HG03354 (cell line): ENCODE data around the gene TEX29.

ENCODE experiments used
- ATAC-seq: cut with Tn5 transposase; IDR thresholded peaks from one replicate; pipeline ENCODE4 v1.9.1; 2021; ENCODE audit warnings: mild to moderate bottlenecking; ENCODE audit not compliant: unreplicated experiment, poor library complexity, severe bottlenecking

Gene TEX29

GRCh38 chr13:111337206-111337605, 16.8 kb downstream of the TEX29 start:
- ATAC-seq, result no peak

- ATAC-seq, result no peak
Observed at GRCh38 chr13:111337741-111338140, 17.3 kb downstream of the TEX29 start.

GRCh38 chr13:111338841-111339240, 18.4 kb downstream of the TEX29 start:
- no peak for ATAC-seq

- ATAC-seq, result no peak
Observed at GRCh38 chr13:111339366-111340143, 19.1 kb downstream of the TEX29 start.

- no peak for ATAC-seq
Observed at GRCh38 chr13:111341886-111342285, 21.4 kb downstream of the TEX29 start.

GRCh38 chr13:111342721-111343120, 22.3 kb downstream of the TEX29 start:
- ATAC-seq, result no peak

- ATAC-seq, result no peak
Observed at GRCh38 chr13:111343186-111343805, 22.9 kb downstream of the TEX29 start.

GRCh38 chr13:111344471-111345191, 24.2 kb downstream of the TEX29 start:
- no peak for ATAC-seq

- ATAC-seq, result no peak
Observed at GRCh38 chr13:111345682-111346081, 25.2 kb downstream of the TEX29 start.

- ATAC-seq, result no peak
Observed at GRCh38 chr13:111346101-111346680, 25.7 kb downstream of the TEX29 start.

GRCh38 chr13:111347438-111347837, 27.0 kb downstream of the TEX29 start:
- no peak for ATAC-seq

GRCh38 chr13:111353508-111353907, 33.1 kb downstream of the TEX29 start:
- no peak for ATAC-seq

- ATAC-seq, result no peak
Observed at GRCh38 chr13:111354789-111355188, 34.3 kb downstream of the TEX29 start.

- no peak for ATAC-seq
Observed at GRCh38 chr13:111356795-111357194, 36.4 kb downstream of the TEX29 start.

GRCh38 chr13:111359237-111359915, 38.9 kb downstream of the TEX29 start:
- no peak for ATAC-seq

- no peak for ATAC-seq
Observed at GRCh38 chr13:111359930-111360329, 39.5 kb downstream of the TEX29 start.

GRCh38 chr13:111360452-111360851, 40.0 kb downstream of the TEX29 start:
- no peak for ATAC-seq

- ATAC-seq, result no peak
Observed at GRCh38 chr13:111361046-111361872, 40.8 kb downstream of the TEX29 start.
